Pancreas (tissue), 10 donors: ENCODE results near the gene PVALEF. TPM values are rescaled to one million over a fixed set of nuclear protein-coding genes. Genes with fewer than 3 reads are reported as not detected.
A peak's percentile ranks its signal among the peaks of the same experiment; 100 is the strongest.

Experiments
- ATAC-seq, 4 donors: fragments of 200-7000 bp; cut with Tn5 transposase; one replicate each; pipeline versions ENCODE4 v1.8.0 to v1.9.1; 2020; ENCODE audit warnings: mild to moderate bottlenecking in 4 of 4, moderate library complexity in 4 of 4
- DNase-seq, 6 donors: peaks; one replicate each; pipeline ENCODE4 v3.0.0-alpha.2; 2020
- FAIRE-seq: peaks from 2 replicates; lab custom pipeline; 2012; peaks lifted over from hg19 to GRCh38; lab: Jason Lieb, UNC
- H3K27ac ChIP-seq, 4 donors: fragments of 200-600 bp; sonication (generic); 1 replicate in 3 of 4; 2 replicates in 1 of 4; pipeline versions ENCODE4 v1.5.0 to v1.8.0; 2020
- H3K27me3 ChIP-seq, 4 donors: fragments of 200-600 bp; one replicate each; pipeline ENCODE4 v1.8.0; 2021
- H3K36me3 ChIP-seq, 3 donors: fragments of 200-600 bp; sonication (generic) in 1 of 3; one replicate each; pipeline versions ENCODE4 v1.5.0 to v1.8.0; 2020 to 2021
- H3K4me1 ChIP-seq, 3 donors: fragments of 200-600 bp; one replicate each; pipeline ENCODE4 v1.8.0; 2021
- H3K4me3 ChIP-seq, 4 donors: fragments of 200-600 bp; sonication (generic) in 2 of 4; one replicate each; pipeline versions ENCODE4 v1.5.0 to v1.8.0; 2020 to 2021
- H3K9me3 ChIP-seq, 4 donors: fragments of 200-600 bp; one replicate each; pipeline ENCODE4 v1.8.0; 2021
- WGBS, 2 donors: extraction: QIAGEN DNeasy Blood & Tissue Kit; methylation state at CpG; one replicate each; pipeline ENCODE4 v1.1.7; 2013; 5-methylcytosine and 5-hydroxymethylcytosine counted together
- intact Hi-C, 3 donors: fragments of 100-400 bp; cut with DNase I; formaldehyde crosslinking; loops; one replicate each; pipeline versions ENCODE4 v1.11.1 to v1.14.2; 2022
- polyA plus RNA-seq, 2 donors: library from polyadenylated mRNA; stranded (reverse); fragments of 200-250 nt; gene quantifications; one replicate each; pipeline ENCODE4 v1.2.3, GENCODE V29; 2013
- total RNA-seq, 6 donors: library from RNA; stranded (reverse); fragmentation: NEBNext Ultra II Directional in 4 of 6; extraction: Animal tissue kit (Norgen Biotek cat#: 25700) in 4 of 6; gene quantifications; one replicate each; pipeline versions ENCODE4 v1.2.1 to v1.2.4, GENCODE V29; 2021 to 2023
- TF ChIP-seq, protein P1 (sequence below), 4 donors: fragments of 200-600 bp; sonication (generic) in 3 of 4; IDR thresholded peaks; one replicate each; pipeline versions ENCODE4 v1.5.0 to v1.8.0; 2021; ENCODE audit warnings: antibody characterized with exemption in 4 of 4
- donor health status: healthy with polysubstance abuse.
- donor health status: DM: no; HTN: no; CAD: no; lungs with moderate emphysema.
- donor health status: DM: no; HTN: no; CAD: no.
- donor health status: control.
- donor health status: control.
- donor health status: Bipolar disorder and iron deficiency.
- donor health status: DM: yes; HTN: yes; CAD: no.
- donor health status: DM: no; HTN: no; CAD: no.
- donor health status: DM: no; HTN: no; CAD: no.
- donor health status: DM: yes; HTN: yes; CAD: no.

Gene PVALEF
- total and polyA plus RNA-seq, 8 donors: 0.11 to 0.51 (median 0.17) TPM; not detected in 2

GRCh38 chr17:81219476-81220180 is 54.3 kb downstream of the PVALEF start:
- TF ChIP-seq, protein P1, sequence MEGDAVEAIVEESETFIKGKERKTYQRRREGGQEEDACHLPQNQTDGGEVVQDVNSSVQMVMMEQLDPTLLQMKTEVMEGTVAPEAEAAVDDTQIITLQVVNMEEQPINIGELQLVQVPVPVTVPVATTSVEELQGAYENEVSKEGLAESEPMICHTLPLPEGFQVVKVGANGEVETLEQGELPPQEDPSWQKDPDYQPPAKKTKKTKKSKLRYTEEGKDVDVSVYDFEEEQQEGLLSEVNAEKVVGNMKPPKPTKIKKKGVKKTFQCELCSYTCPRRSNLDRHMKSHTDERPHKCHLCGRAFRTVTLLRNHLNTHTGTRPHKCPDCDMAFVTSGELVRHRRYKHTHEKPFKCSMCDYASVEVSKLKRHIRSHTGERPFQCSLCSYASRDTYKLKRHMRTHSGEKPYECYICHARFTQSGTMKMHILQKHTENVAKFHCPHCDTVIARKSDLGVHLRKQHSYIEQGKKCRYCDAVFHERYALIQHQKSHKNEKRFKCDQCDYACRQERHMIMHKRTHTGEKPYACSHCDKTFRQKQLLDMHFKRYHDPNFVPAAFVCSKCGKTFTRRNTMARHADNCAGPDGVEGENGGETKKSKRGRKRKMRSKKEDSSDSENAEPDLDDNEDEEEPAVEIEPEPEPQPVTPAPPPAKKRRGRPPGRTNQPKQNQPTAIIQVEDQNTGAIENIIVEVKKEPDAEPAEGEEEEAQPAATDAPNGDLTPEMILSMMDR (IDR thresholded peaks at IDR 0.05): no peak
- FAIRE-seq: no peak

DNA sequence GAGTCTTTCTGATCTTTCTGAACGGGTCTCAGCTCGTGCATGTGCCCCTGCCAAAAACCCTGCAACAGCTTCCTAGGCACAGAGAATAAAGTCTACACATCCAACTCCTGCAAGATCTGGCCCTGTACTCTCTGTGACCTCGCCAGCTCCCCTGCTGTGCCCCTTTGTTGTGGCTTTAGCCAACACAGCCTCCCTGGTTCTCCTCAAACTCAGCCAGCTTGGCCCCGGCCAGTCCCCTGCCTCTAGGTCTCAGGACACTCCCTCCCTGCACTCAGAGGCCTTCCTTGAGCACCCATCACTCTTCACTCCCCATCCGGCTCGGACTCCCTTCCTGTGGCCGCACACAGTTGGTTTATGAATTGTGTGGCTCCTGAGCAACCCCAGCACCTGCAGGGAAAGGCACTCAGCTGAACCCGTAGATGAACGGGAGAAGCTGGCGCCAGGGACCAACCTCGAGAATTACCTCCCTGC is 56.1 kb downstream of the PVALEF start:
- no peaks in the 10 kb centered on the region for H3K9me3 ChIP-seq
- DNase-seq (no peak), FAIRE-seq (no peak), ATAC-seq (no peak)
- H3K4me1 ChIP-seq: peaks cover 0 to 11% (median 7%) of the 10 kb centered on the region in 3 donors
- TF ChIP-seq, protein P1 (IDR thresholded peaks at IDR 0.05): no peak
- H3K36me3 ChIP-seq: no peaks in the 10 kb centered on the region
- peak overlapping the region in 2 of 4 donors; percentile 54 to 90 for H3K4me3 ChIP-seq
- 50 to 51% methylated on average over 11 of the region's 11 CpGs for WGBS, 2 donors
- H3K27ac ChIP-seq: no peak overlapping the region
- intact Hi-C loops: no loop called here
- H3K27me3 ChIP-seq: no peaks in the 10 kb centered on the region

More at GRCh38 chr17:81219476-81220180, 54.3 kb downstream of the PVALEF start:
- Histone ChIP-seq H3K27me3 (no peaks in the 10 kb centered on the region), H3K27ac (no peak overlapping the region), H3K36me3 (no peaks in the 10 kb centered on the region), H3K9me3 (no peaks in the 10 kb centered on the region), H3K4me3 (no peak overlapping the region), H3K4me1 (peaks cover 0 to 11% (median 7%) of the 10 kb centered on the region in 3 donors)
- 94 to 95% methylated on average over 24 of the region's 24 CpGs for WGBS, 2 donors
- ATAC-seq (no peak), DNase-seq (peak in 1 of 6 donors; percentile 68)
- intact Hi-C loops: no loop called here

DNA sequence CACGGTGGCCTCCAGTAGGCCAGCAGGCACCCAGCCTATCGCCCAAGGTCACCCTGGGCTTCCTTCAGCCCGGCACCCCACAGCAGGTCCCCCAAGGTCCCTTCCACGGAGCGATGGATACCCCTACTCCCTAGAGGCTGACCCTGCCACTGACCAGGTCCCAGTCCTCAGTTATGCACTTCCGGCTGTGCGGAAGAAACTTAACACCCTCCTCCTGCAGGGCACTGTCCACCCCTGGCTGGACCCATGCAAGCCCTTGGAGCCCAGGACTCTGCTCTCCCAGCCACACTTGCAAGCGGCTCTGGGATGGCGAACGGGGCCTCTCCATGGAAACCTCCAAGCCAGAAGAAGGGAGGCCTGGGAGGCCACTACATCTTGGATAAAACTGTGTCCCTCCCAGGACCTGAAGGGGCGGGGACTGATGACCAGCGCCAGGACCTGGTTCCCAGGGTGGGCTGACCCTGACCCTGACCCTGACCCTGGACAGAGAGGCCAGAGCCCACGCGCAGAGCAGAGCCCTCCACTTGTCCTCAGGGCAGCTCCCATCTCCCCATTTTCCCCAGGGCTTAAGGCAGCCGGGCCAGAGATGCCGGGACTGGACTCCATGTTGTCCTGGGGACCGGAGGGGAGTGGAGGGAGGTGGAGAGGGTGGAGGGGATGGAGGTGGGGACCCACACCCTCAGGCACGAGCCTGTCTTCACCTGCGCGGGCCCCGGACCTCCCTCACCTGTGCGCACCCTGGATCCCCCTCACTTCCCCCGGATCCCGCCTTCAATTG is 56.7 kb downstream of the PVALEF start:
- 6% methylated on average over 23 to 24 of the region's 24 CpGs for WGBS, 2 donors
- no peaks in the 10 kb centered on the region for H3K27me3 ChIP-seq
- TF ChIP-seq, protein P1 (IDR thresholded peaks at IDR 0.05): no peak
- H3K4me3 ChIP-seq: peak overlapping the region; percentile 54 to 90 (median 72)
- no peak overlapping the region for H3K27ac ChIP-seq
- ATAC-seq: peak in 3 of 4 donors; percentile 3 to 11 (median 5)
- peak in 1 of 6 donors; percentile 75 for DNase-seq
- no peaks in the 10 kb centered on the region for H3K9me3 ChIP-seq
- intact Hi-C loops: no loop called here
- peaks cover 0 to 11% (median 7%) of the 10 kb centered on the region in 3 donors for H3K4me1 ChIP-seq
- no peaks in the 10 kb centered on the region for H3K36me3 ChIP-seq
- no peak for FAIRE-seq

GRCh38 chr17:81222620-81222905 is 57.3 kb downstream of the PVALEF start:
- Histone ChIP-seq H3K27me3 (no peaks in the 10 kb centered on the region), H3K27ac (no peak overlapping the region), H3K4me3 (peak overlapping the region; percentile 54 to 90 (median 72)), H3K4me1 (peaks cover 0 to 11% (median 7%) of the 10 kb centered on the region in 3 donors), H3K36me3 (no peaks in the 10 kb centered on the region), H3K9me3 (no peaks in the 10 kb centered on the region)
- ATAC-seq (peak in 2 of 4 donors; percentile 2 to 4), DNase-seq (no peak), FAIRE-seq (no peak)
- intact Hi-C loops: no loop called here
- TF ChIP-seq, protein P1 (IDR thresholded peaks at IDR 0.05): no peak
- 0 to 1% methylated on average over 25 to 30 of the region's 30 CpGs for WGBS, 2 donors
